K562 treated with DMSO at 1 percent for 12 hours (cell line): Measurements from ENCODE around the gene OCEL1. TPM values are rescaled to one million over a fixed set of nuclear protein-coding genes. Genes with fewer than 3 reads are reported as not detected.

ENCODE experiments used
- total RNA-seq: library from RNA; unstranded; fragments of 300-600 nt; gene quantifications from 2 replicates; pipeline ENCODE4 v1.2.3, GENCODE V29; 2022; ENCODE audit not compliant: insufficient read depth

OCEL1 gene
- 68.1 and 78.7 TPM in 2 replicates for total RNA-seq

GRCh38 chr19:17226002-17226933, at the start of gene OCEL1:
OCEL1 (plus strand) TSS chr19:17226226; CDS start chr19:17226248, 22 bp downstream.

GRCh38 chr19:17215127-17215971, 10.7 kb upstream of the OCEL1 start, which contains the start of gene USE1:
USE1 (plus strand) TSS chr19:17215357; CDS start chr19:17215406, 49 bp downstream.

GRCh38 chr19:17245535-17245984, 19.5 kb downstream of the OCEL1 start, which contains the start of gene NR2F6:
NR2F6 (minus strand) TSS chr19:17245919; CDS start chr19:17245220, 699 bp downstream.

GRCh38 chr19:17264641-17264979, 38.6 kb downstream of the OCEL1 start, which contains the start of gene USHBP1:
USHBP1 (minus strand) TSS chr19:17264745; CDS start chr19:17264299, 446 bp downstream.

GRCh38 chr19:17266975-17267788, 41.2 kb downstream of the OCEL1 start, which contains the start of gene BABAM1:
BABAM1 (plus strand) TSS chr19:17267443; CDS start chr19:17268807, 1,364 bp downstream.

Other genes with a start within 250 kb of the OCEL1 start
- 1.4 and 3.4 TPM in 2 replicates for gene CPAMD8, start 199.4 kb upstream of the OCEL1 start, total RNA-seq
- 28.7 and 32.6 TPM in 2 replicates for gene HAUS8, start 150.8 kb upstream of the OCEL1 start, total RNA-seq
- 46.4 and 108 TPM in 2 replicates for gene MYO9B, start 150.4 kb upstream of the OCEL1 start, total RNA-seq
- 31.0 and 50.9 TPM in 2 replicates for gene USE1, start 10.9 kb upstream of the OCEL1 start, total RNA-seq
- 145 and 152 TPM in 2 replicates for gene NR2F6, start 19.7 kb downstream of the OCEL1 start, total RNA-seq
- gene USHBP1, start 38.5 kb downstream of the OCEL1 start, total RNA-seq, result not detected in 2 replicates
- gene BABAM1, start 41.2 kb downstream of the OCEL1 start, total RNA-seq, result 88.6 and 94.2 TPM in 2 replicates
- 2.3 and 2.5 TPM in 2 replicates for gene ANKLE1, start 55.7 kb downstream of the OCEL1 start, total RNA-seq
- 39.8 and 40.0 TPM in 2 replicates for gene ABHD8, start 77.2 kb downstream of the OCEL1 start, total RNA-seq
- 110 and 139 TPM in 2 replicates for gene MRPL34, start 79.6 kb downstream of the OCEL1 start, total RNA-seq
- 56.6 and 89.3 TPM in 2 replicates for gene DDA1, start 83.3 kb downstream of the OCEL1 start, total RNA-seq
- gene ANO8, start 108.6 kb downstream of the OCEL1 start, total RNA-seq, result 3.8 and 12.9 TPM in 2 replicates
- 53.7 and 59.6 TPM in 2 replicates for gene GTPBP3, start 111.3 kb downstream of the OCEL1 start, total RNA-seq
- gene PLVAP, start 151.1 kb downstream of the OCEL1 start, total RNA-seq, result not detected in 2 replicates
- gene CCDC194, start 168.0 kb downstream of the OCEL1 start, total RNA-seq, result 1.5 TPM in 1 of 2 replicates, not detected in the other
- gene BST2, start 179.4 kb downstream of the OCEL1 start, total RNA-seq, result 417 and 506 TPM in 2 replicates
- gene MVB12A, start 193.8 kb downstream of the OCEL1 start, total RNA-seq, result 63.2 and 98.8 TPM in 2 replicates
- gene TMEM221, start 222.4 kb downstream of the OCEL1 start, total RNA-seq, result 0.79 TPM in 1 of 2 replicates, not detected in the other
- gene NXNL1, start 234.7 kb downstream of the OCEL1 start, total RNA-seq, result not detected in 2 replicates
- 2.8 and 4.5 TPM in 2 replicates for gene SLC27A1, start 244.3 kb downstream of the OCEL1 start, total RNA-seq